ENCODE data around the gene LIF.

Gene LIF

DNA sequence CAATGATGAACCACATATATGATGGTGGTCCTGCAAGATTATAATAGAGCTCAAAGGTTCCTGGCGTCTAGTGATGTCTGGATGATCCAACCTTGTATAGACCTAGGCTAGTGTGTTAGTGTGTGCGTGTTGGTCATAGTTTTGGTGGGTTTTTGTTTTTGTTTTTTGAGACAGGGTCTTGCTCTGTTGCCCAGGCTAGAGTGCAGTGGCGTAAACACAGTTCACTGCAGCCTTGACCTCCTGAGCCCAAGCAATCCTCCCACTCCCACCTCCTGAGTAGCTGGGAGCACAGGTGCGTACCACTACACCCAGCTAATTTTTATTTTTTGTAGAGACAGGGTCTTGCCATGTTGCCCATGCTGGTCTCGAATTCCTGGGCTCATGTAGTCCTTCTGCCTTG lies 33.4 kb upstream of the LIF start:
- DNase-seq (ENCODE audit: low spot score), result no peak
- in situ Hi-C loops (cut with MboI; ENCODE audit: low pct_unique_long_range_greater_than_20kb, low sequenced_read_pairs, unreplicated experiment), result loop anchor here (10.0 kb wide), 1 partner anchor 105 kb away; the partner anchor contains the start of gene RNF215

DNA sequence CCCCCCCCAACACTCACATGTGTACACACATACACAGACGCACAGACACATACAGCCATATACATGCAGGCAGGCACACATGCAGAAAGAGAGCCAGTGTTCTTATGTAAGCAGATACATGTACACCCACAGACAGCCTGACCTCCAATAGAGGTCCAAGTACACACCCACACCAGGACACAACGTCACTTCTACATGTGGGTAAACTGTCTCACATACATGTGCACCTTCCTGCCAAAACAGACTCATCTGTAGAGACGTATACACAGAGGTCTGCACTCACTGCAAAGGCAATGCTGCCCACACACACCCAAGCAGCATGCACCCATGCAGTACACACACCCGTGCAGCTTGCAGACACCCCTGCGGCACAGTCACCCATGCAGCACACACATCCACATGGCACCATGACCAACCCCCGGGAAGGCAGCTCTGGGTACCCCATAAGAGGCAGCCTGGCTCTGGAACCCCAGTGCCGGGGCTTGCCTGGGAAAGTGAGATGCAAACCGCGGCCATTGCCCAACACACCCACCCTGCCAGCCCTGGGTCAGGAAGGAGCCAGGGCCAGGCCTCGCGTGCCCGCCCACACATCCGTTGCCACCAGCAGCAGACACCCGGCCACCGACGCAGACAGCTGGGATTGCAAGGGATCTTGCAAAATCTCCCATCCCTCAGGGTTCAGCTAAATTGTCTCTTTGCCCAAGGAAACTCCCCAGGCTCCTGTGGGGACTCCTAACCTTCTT lies 32.7 kb upstream of the LIF start:
- TF ChIP-seq, protein P1, sequence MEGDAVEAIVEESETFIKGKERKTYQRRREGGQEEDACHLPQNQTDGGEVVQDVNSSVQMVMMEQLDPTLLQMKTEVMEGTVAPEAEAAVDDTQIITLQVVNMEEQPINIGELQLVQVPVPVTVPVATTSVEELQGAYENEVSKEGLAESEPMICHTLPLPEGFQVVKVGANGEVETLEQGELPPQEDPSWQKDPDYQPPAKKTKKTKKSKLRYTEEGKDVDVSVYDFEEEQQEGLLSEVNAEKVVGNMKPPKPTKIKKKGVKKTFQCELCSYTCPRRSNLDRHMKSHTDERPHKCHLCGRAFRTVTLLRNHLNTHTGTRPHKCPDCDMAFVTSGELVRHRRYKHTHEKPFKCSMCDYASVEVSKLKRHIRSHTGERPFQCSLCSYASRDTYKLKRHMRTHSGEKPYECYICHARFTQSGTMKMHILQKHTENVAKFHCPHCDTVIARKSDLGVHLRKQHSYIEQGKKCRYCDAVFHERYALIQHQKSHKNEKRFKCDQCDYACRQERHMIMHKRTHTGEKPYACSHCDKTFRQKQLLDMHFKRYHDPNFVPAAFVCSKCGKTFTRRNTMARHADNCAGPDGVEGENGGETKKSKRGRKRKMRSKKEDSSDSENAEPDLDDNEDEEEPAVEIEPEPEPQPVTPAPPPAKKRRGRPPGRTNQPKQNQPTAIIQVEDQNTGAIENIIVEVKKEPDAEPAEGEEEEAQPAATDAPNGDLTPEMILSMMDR (IDR thresholded peaks at IDR 0.05; ENCODE audit: extremely low read depth, insufficient read depth, missing control alignments), result no peak
- in situ Hi-C loops (cut with MboI; ENCODE audit: low pct_unique_long_range_greater_than_20kb, low sequenced_read_pairs, unreplicated experiment), result no loop called here
- no peak for DNase-seq (ENCODE audit: low spot score)

More for the DNA sequence above, 33.4 kb upstream of the LIF start:
- TF ChIP-seq, protein P1 (IDR thresholded peaks at IDR 0.05; ENCODE audit: extremely low read depth, insufficient read depth, missing control alignments), result no peak

- TF ChIP-seq, protein P1 (IDR thresholded peaks at IDR 0.05; ENCODE audit: extremely low read depth, insufficient read depth, missing control alignments), result no peak
- DNase-seq (ENCODE audit: low spot score), result no peak
- in situ Hi-C loops (cut with MboI; ENCODE audit: low pct_unique_long_range_greater_than_20kb, low sequenced_read_pairs, unreplicated experiment), result no loop called here
Observed at GRCh38 chr22:30277547-30278344, 31.2 kb upstream of the LIF start.

DNA sequence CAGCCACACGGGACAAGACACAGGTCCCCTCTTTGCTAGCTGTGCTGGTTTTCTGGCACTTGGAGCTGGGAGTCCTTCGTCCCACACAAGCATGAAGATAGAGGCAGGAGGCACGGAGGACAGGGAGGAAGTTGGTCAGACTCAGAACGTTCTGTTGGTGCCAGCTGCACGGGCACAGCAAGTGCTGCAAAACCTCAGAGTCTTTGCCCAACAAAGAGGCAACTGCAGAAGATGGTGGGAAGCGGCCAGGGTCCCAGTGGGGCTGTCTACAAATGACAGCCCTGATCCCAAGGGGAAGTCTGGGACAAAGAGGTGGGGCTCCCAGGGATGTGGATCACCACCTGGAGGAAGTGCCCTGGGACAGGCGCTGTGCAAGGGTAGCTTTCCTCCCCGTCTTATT lies 29.5 kb upstream of the LIF start:
- in situ Hi-C loops (cut with MboI; ENCODE audit: low pct_unique_long_range_greater_than_20kb, low sequenced_read_pairs, unreplicated experiment), result no loop called here
- TF ChIP-seq, protein P1 (IDR thresholded peaks at IDR 0.05; ENCODE audit: extremely low read depth, insufficient read depth, missing control alignments), result no peak
- no peak for DNase-seq (ENCODE audit: low spot score)

- in situ Hi-C loops (cut with MboI; ENCODE audit: low pct_unique_long_range_greater_than_20kb, low sequenced_read_pairs, unreplicated experiment), result no loop called here
- DNase-seq (ENCODE audit: low spot score), result no peak
- TF ChIP-seq, protein P1 (IDR thresholded peaks at IDR 0.05; ENCODE audit: extremely low read depth, insufficient read depth, missing control alignments), result no peak
Observed at GRCh38 chr22:30275625-30276024, 29.1 kb upstream of the LIF start.

- no peak for DNase-seq (ENCODE audit: low spot score)
- in situ Hi-C loops (cut with MboI; ENCODE audit: low pct_unique_long_range_greater_than_20kb, low sequenced_read_pairs, unreplicated experiment), result no loop called here
- TF ChIP-seq, protein P1 (IDR thresholded peaks at IDR 0.05; ENCODE audit: extremely low read depth, insufficient read depth, missing control alignments), result no peak
Observed at GRCh38 chr22:30274437-30274812, 27.9 kb upstream of the LIF start.
